GM12873 (cell line): ENCODE results near the gene AQP12A.

Experiments
- CTCF ChIP-seq: IDR thresholded peaks from 2 replicates; pipeline ENCODE4 v1.5.1; 2012; ENCODE audit warnings: low read depth, mild to moderate bottlenecking, moderate library complexity, low read length, control low read depth; ENCODE audit not compliant: insufficient read depth; ENCODE audit errors: missing control alignments

The AQP12A gene

DNA sequence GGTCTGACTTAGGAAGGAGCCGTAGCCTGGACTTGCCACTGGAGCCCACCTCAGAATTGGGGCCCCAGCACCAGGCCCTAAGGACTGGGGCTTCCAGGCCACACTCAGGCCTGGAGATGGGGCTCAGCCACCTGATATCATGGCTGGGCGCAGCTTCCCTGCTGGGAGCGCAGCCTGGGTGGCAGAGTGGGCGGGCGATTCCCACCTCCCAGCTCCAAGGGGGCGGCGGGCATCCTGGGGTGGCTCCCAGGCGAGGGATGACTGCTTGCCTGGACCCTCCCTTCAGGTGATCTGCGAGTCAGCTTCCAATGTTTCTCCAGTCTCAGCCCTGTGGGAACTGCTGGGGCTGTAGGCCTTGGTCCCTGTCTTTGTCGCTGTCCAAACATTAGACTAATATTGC lies 46.3 kb upstream of the AQP12A start:
- TF ChIP-seq CTCF, result no peak

- no peak for TF ChIP-seq CTCF
These were observed 45.9 kb upstream of the AQP12A start for GRCh38 chr2:240645801-240646175.

DNA sequence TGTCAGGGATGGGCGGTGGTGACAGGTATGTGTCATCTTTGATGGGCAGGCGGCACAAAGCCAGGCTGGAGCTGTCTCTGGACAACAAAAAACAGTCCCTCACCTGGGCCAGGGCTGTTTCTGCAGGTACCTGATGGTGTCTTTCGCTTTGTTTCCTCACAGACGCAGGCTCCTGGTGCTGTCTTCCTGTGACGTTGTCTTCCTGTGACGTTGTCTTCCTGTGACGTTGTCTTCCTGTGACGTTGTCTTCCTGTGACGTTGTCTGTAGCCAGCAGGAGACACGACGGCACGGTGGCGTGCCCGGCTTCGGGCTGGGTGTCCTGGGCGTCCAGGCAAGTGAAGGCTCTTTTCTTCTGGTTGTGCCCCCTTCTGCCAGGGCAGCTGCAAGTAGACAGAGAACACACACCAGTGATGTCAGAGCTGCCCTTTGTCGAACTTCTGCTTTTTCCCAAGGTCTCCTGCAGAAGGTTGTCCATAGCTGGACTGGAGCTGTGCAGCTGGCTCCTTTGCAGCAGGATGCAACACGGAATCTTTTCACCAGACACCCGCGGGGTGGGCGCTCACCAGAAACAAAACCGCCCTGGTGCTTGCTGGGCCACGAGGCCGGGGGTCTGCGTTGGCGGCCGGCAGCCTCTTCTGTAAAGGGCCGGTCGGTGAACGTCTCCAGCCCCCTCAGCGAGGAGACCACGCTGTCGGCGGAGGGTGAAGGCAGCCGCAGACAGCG lies 45.3 kb upstream of the AQP12A start:
- TF ChIP-seq CTCF, result no peak

- no peak for TF ChIP-seq CTCF
These were observed 44.7 kb upstream of the AQP12A start for GRCh38 chr2:240646900-240647502.

GRCh38 chr2:240647503-240648154 lies 44.0 kb upstream of the AQP12A start:
- no peak for TF ChIP-seq CTCF

- TF ChIP-seq CTCF, result no peak
These were observed 43.5 kb upstream of the AQP12A start for GRCh38 chr2:240648155-240648649.

DNA sequence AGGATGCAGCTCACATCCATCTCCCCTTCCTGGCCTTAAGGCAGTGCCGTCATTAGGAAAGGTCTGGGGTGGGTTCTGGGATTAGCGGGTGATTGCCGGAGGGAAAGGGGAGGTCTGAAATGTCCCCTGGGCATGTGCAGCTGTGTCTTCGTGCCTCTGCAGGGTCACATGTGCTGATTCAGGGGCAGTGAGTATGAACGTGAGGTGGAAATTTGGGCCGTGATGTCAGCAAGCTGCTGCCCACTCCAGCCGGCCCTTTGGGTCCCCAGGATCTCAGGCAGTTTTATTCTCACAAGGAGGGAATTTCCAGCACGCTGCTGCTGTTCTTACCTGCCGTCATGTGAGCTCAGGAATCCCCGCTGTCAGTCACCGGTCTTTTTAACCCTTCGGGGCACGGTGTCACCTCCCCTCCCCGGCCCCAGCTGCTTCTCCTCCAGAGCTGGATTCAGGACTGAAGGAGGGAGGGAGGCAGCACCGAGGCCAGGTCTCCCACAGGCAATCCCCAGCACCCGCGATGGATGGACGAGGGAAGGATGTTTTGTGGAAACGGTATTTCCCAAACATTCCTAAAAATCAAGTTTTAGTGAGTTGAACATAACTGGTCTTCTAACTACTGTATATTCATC lies 42.9 kb upstream of the AQP12A start:
- no peak for TF ChIP-seq CTCF
